HG03378 (cell line): ENCODE results near the gene ENPP3.
"Not testable (repeated sequence)": the region's sequence is repeated elsewhere in the genome, so short reads cannot be mapped to it uniquely, and the experiment has no call there.

ENCODE experiments used
- ATAC-seq: cut with Tn5 transposase; IDR thresholded peaks from one replicate; pipeline ENCODE4 v1.9.1; 2021; ENCODE audit warnings: mild to moderate bottlenecking, moderate library complexity; ENCODE audit not compliant: unreplicated experiment

Gene ENPP3

GRCh38 chr6:131733376-131734016, 96.4 kb downstream of the ENPP3 start:
- ATAC-seq, result no peak

DNA sequence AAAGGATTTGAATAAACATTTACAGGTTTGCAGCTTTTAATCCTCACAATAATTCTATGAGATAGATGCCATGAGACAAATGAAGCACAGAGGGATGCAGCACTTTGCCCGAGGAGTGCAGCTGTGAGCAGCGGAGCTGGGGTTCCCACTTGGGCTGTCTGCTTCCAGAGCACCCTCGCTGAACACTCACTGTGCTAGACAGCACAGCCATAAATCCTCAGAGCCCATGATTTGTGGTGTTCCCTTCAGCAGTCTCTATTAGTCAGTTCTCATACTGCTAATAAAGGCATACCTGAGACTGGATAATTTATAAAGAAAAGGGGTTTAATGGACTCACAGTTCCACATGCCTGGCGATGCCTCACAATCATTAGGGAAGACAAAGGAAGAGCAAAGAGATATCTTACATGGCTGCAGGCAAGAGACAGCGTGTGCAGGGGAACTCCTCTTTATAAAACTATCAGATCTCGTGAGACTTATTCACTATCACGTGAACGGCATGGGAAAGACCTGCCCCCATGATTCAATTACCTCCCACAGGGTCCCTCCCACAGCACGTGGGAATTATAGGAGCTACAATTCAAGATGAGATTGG, 99.0 kb downstream of the ENPP3 start:
- ATAC-seq, result no peak

DNA sequence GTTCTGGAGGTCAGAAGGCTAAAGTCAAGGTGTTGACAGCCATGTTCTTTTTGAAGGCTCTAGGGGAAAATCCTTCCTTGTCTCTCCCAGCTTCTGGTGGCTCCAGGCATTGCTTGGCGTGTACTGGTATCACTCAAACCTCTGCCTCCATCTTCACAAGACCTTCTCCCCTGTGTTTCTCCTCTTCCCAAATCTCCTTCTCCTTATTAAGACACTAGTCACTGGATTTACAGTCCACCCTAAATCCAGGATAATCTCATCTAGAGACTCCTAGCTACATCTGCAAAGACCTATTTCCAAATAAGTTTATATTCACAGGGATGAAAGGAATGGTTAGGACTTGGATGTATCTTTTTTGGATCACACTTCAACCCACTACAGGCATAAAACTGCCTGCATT, 99.7 kb downstream of the ENPP3 start:
- no peak for ATAC-seq

DNA sequence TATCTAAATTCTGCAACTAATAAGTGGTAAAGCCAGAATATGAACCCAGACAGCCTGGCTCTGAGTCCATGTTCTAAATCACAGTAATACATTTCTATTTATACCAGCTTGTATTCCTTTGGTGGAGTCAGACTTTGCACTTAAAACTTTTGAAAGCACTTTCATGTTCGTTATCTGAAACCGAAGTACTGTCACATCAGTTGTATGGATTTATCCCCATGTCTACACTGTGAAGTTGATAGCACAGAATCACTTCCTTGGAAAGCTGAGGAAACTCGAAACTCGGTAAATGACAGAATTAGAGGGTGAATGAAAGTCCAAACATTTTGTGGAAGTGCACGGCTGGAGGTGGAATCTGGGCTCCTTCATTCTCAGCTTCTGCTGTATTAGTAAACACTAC, 102.0 kb downstream of the ENPP3 start:
- no peak for ATAC-seq

GRCh38 chr6:131740161-131740560, 103.1 kb downstream of the ENPP3 start:
- no peak for ATAC-seq

DNA sequence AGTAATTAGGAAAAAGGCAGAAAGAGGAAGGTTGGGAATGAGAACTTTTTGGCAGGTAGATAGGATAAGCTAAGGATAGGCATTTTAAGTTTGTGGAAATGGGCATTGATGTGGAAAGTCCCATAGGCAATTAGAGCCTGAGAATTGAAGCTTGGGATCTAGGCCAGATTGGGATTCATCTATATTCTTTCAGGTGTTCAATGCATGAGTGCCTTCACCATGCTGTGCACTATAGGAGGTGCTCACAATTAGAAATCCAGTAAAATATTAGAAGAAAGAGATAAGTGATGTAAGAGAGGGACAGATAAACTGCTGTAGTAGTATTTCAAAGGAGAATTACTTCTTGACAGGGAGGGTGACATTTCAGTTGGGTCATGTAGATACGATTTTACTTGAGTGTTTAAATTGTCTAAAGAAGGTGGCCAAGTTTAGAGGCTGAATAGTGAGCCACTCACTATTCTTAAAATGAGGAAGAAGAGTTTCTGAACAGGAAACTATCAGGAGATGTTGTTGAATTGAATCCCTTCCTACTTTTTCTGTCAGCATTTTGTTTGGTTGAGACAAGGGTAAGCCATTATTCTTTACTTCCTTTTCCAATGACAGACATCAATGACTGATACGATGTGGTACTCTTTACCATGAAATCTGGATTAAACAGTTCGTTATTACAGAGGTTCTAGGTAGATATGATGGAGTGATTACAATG, 104.7 kb downstream of the ENPP3 start:
- no peak for ATAC-seq

DNA sequence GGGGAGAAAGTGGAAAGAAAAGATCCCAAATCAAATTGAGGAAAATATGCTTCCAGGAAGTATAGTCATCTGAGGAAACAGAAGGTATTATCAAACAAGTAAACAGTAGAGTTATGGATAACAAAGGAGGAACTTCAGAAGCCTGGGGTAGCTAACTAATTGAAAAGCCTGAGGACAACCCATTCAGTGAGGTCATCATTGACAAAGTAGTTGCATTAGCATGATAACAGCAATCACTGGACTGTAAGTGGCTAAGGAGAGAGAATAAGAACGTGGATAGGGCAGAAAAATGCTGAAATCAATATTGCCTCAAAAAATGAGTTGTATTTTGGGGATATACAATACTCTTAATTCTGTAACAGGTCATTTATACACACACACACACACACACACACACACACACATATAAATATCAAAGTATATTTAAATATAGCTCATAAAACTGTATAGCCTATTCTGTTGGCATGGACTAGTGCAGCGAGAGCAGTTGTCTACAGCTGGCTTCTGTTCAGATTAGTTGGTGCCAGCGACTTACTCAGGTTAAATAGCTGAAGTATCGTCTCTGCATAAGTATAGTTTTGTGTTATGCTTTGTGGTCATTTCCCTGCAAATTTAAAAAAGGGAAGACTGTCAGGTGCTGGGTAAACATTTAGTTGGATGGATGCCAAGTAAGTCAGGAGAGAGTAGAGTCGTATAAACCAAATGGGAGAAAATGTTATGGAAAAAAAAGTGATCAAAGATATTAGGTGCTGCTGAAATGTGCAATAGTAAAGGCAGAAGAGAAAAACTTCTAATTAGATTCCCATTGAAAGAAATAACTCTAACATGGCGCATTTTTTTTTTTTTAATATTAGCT, 107.6 kb downstream of the ENPP3 start:
- ATAC-seq, result no peak

GRCh38 chr6:131745476-131745875, 108.4 kb downstream of the ENPP3 start:
- ATAC-seq, result no peak

GRCh38 chr6:131747821-131748353, 110.8 kb downstream of the ENPP3 start:
- no peak for ATAC-seq

DNA sequence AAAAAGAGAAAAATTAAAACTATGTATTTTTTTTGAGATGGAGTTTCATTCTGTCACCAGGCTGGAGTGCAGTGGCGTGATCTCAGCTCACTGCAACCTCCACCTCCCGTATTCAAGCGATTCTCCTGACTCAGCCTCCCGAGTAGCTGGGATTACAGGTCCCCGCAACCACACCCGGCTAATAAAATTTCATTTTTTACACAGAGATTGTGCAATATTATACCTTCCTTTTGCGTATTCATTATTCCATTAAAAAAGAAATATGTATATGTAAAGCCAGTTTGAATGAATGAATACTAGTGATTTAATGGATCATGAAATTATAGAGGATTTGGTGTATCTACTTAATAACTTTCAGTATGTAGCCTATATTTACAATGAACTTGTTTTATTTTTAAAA, 111.9 kb downstream of the ENPP3 start:
- ATAC-seq, result no peak

DNA sequence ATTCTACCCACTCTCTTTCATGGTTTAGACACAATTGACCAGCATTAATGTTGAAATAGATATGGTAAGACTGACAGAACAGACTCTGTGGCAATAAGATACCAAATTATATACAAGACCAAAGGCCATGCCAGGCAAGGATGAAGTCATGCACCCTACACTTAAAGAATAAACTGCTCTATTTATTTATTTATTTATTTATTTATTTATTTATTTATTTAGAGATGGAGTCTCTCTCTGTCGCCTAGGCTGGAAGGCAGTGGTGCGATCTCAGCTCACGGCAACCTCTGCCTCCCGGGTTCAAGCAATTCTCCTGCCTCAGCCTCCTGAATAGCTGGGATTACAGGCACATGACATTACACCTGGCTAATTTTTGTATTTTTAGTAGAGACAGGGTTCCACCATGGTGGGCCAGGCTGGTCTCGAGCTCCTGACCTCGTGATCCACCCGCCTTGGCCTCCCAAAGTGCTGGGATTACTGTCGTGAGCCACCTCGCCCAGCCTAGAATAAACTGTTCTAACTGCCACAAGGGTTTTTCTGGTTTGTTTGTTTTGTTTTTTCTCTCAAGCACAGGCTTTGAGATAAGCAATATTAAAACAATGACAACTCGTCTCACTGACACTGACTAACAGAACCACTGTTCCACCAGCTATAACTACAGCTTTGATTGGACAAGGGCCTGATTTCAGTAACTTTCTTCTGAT, 114.1 kb downstream of the ENPP3 start:
- not testable (repeated sequence) for ATAC-seq

GRCh38 chr6:131754088-131754487, 117.0 kb downstream of the ENPP3 start:
- ATAC-seq, result no peak

- no peak for ATAC-seq
Measured at GRCh38 chr6:131754715-131755567, 117.8 kb downstream of the ENPP3 start.

GRCh38 chr6:131755597-131755996, 118.5 kb downstream of the ENPP3 start:
- no peak for ATAC-seq

DNA sequence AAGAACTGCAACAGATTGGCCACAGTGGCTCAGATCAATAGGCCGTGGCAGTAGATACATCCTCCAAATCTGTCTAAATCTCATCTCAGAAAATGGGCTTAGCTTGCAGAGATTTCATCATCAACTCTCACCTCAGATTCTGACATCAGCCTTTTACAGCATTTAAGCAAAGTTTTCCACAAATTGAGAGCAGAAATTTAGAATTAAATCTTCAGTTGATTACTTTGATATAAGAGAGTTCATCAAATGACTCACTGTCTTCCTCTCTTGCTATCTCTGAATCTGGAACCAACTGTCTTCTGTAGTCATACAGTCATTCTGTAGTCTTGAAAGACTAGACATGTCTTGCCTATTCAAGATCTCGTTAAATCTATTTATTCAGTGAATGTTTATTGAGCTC, 118.9 kb downstream of the ENPP3 start:
- ATAC-seq, result no peak

DNA sequence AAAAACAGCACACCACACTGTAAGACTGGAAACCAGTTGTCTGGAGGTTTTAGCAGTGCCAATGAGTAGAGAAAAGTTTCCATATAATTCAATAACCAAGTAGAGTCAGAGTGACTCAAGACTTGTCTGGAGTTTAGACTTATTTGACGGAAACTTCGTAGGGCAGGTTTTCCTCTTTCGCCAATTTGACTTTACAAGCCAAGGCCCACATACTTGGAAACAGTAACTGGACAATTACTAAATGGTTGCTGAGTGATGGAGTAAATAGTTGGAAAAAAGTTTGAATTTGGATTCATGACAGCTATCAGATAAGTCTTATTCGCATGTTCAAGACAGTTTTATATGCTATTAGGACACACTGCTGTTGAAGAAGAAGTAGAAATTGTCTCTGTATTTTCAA, 121.8 kb downstream of the ENPP3 start:
- no peak for ATAC-seq

DNA sequence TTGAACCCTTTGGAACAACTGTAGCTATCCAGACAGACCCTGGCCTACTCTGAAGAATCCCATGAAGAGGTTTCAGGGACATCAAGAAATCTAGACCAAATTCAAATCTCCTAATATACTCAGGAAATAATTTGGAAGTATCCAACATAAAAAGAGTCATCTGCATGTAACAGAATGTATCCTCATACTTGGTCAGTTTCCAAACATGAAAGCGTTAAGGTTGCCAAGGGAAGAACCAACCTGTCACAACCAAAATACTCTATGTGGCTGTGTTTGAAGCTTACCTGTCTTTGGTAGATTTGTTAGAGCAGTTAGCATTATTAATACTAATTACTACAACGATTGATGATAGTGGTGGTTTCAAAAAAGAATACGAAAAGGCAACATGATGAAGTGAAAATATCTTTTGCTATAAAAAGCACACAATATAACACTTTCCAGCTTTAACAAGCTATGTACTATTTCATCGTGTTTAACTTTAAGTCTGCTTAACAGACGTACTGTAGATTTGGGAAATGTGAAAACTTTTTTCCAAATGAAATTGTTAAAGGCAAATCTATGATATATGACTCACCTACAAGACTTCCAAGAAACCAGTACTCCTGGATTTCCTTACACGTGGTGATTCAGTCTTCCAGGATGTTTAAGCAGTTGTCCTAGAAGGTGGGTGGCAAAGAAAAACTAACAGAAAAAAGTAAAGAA, 124.1 kb downstream of the ENPP3 start:
- no peak for ATAC-seq

- no peak for ATAC-seq
Measured at GRCh38 chr6:131761762-131762067, 124.6 kb downstream of the ENPP3 start.

DNA sequence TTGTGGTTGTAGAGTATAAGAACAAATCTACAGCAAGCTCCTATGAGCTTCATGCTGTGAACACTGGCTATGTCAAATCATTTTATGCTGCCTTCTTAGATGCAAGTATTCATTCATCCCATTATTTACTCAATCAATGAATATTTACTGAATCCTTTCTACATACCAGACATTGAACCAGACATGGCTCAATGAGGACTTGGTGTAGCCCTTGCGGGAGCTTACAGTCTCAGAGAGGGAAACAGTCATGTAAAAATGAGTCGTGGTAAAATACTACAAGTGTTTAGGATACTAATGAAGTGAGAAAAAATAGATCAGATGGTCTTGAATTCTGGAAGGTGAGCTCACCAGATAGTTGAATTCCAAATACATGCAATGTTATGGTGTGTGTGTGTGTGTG, 125.9 kb downstream of the ENPP3 start:
- ATAC-seq, result no peak
